D721Med (cell line): ENCODE measurements around the gene SYCN.

Experiments used
- DNase-seq: peaks from one replicate; pipeline ENCODE4 v3.0.0; 2011; ENCODE audit warnings: low spot score; ENCODE audit not compliant: insufficient read length
- FAIRE-seq: peaks from 2 replicates; lab custom pipeline; 2011; peaks lifted over from hg19 to GRCh38; lab: Jason Lieb, UNC
- CTCF ChIP-seq: IDR thresholded peaks from 2 replicates; pipeline ENCODE4 v1.5.1; 2012; ENCODE audit warnings: mild to moderate bottlenecking, control low read depth; ENCODE audit not compliant: insufficient read depth; ENCODE audit errors: missing control alignments

The SYCN gene

GRCh38 chr19:39180749-39181148, 23.3 kb downstream of the SYCN start:
- no peak for TF ChIP-seq CTCF
- no peak for FAIRE-seq
- DNase-seq, result no peak

GRCh38 chr19:39179754-39180153, 24.3 kb downstream of the SYCN start:
- FAIRE-seq, result no peak
- no peak for TF ChIP-seq CTCF

GRCh38 chr19:39178296-39179006, 25.6 kb downstream of the SYCN start:
- no peak for FAIRE-seq
- no peak for TF ChIP-seq CTCF
- no peak for DNase-seq

More at GRCh38 chr19:39179754-39180153, 24.3 kb downstream of the SYCN start:
- DNase-seq, result no peak

- DNase-seq (no peak), FAIRE-seq (no peak)
- no peak for TF ChIP-seq CTCF
These were observed 26.3 kb downstream of the SYCN start for GRCh38 chr19:39177736-39178135.

- DNase-seq (no peak), FAIRE-seq (no peak)
- TF ChIP-seq CTCF, result no peak
These were observed 26.9 kb downstream of the SYCN start for GRCh38 chr19:39177110-39177699.

- DNase-seq (no peak), FAIRE-seq (no peak)
- TF ChIP-seq CTCF, result no peak
These were observed 28.5 kb downstream of the SYCN start for GRCh38 chr19:39175564-39175963.
